GM12878 (cell line): ENCODE measurements around the gene SLC25A33. TPM values are rescaled to one million over a fixed set of nuclear protein-coding genes. Genes with fewer than 3 reads are reported as not detected.

ENCODE experiments used
- EGR1 ChIP-seq, 2 experiments: IDR thresholded peaks; 1 replicate in 1 of 2; 2 replicates in 1 of 2; pipeline ENCODE4 v1.6.1; 2011 to 2012; ENCODE audit warnings: low read depth in 2 of 2, low read length in 2 of 2, borderline replicate concordance in 1 of 2, mild to moderate bottlenecking in 1 of 2, moderate library complexity in 1 of 2
- JUNB ChIP-seq: IDR thresholded peaks from 2 replicates; pipeline ENCODE4 v1.6.1; 2016; ENCODE audit warnings: antibody characterized with exemption, mild to moderate bottlenecking
- NR2C2 ChIP-seq: IDR thresholded peaks from 2 replicates; pipeline ENCODE4 v1.6.1; 2011; ENCODE audit warnings: borderline replicate concordance, low read depth; ENCODE audit not compliant: control insufficient read depth, insufficient read length
- SMARCA5 ChIP-seq: fragments of 450-650 bp; IDR thresholded peaks from 2 replicates; pipeline ENCODE4 v1.6.1; 2017; ENCODE audit warnings: mild to moderate bottlenecking
- SRF ChIP-seq, 2 experiments: IDR thresholded peaks; 2 replicates each; pipeline ENCODE4 v1.6.1; 2011; ENCODE audit warnings: low read depth in 2 of 2, low read length in 2 of 2, mild to moderate bottlenecking in 1 of 2, moderate library complexity in 1 of 2
- STAT3 ChIP-seq: IDR thresholded peaks from 2 replicates; pipeline ENCODE4 v1.6.1; 2011; ENCODE audit warnings: low read depth, low read length, improper control_type of control experiment
- ZNF217 ChIP-seq: fragments of 450-650 bp; IDR thresholded peaks from 2 replicates; pipeline ENCODE4 v1.6.1; 2017; ENCODE audit warnings: antibody characterized with exemption, mild to moderate bottlenecking
- polyA plus RNA-seq, 11 experiments: library from polyadenylated mRNA; depleted of rRNA in 4 of 11; unstranded in 6 of 11; stranded (reverse) in 5 of 11; fragments of >200 nt; fragmentation: Nextera tagmentation in 4 of 11; fragmentation: Illumina TruSeq in 1 of 11; extraction: Ambion mirVana in 4 of 11; extraction: Trizol in 1 of 11; gene quantifications; 1 replicate in 1 of 11; 2 replicates in 10 of 11; pipeline versions ENCODE4 v1.2.1 to v1.2.3, GENCODE V29; 2011 to 2016; ENCODE audit warnings: inconsistent platforms in 2 of 11, missing spikeins in 2 of 11, low read depth in 1 of 11
- total RNA-seq, 4 experiments: library from RNA; depleted of rRNA in 3 of 4; stranded (reverse); fragments of >200 nt in 3 of 4; fragmentation: Illumina TruSeq in 1 of 4; extraction: Trizol in 1 of 4; gene quantifications; 2 replicates each; pipeline versions ENCODE4 v1.2.1 to v1.2.3, GENCODE V29; 2013 to 2021
- TF ChIP-seq, protein P1 (sequence below): fragments of 450-650 bp; IDR thresholded peaks from 2 replicates; pipeline ENCODE4 v1.6.1; 2017; ENCODE audit warnings: mild to moderate bottlenecking, low read depth, inconsistent platforms; ENCODE audit not compliant: poor library complexity, severe bottlenecking

Gene SLC25A33
- total and polyA plus RNA-seq, 10 of the 15 experiments (the other 5 are each of a cell fraction or from before 2014, with no cell fraction given), result 1.7 to 11.2 (median 8.4) TPM

- TF ChIP-seq NR2C2, result no peak
- no peak for TF ChIP-seq SRF (IDR thresholded peaks at IDR 0.05; ENCODE audit: low read depth in 2 of 2, low read length in 2 of 2)
- TF ChIP-seq JUNB, result no peak
- peak; percentile 100 for TF ChIP-seq SMARCA5
- TF ChIP-seq ZNF217, result peak; percentile 99
- no peak for TF ChIP-seq STAT3
- TF ChIP-seq, protein P1, sequence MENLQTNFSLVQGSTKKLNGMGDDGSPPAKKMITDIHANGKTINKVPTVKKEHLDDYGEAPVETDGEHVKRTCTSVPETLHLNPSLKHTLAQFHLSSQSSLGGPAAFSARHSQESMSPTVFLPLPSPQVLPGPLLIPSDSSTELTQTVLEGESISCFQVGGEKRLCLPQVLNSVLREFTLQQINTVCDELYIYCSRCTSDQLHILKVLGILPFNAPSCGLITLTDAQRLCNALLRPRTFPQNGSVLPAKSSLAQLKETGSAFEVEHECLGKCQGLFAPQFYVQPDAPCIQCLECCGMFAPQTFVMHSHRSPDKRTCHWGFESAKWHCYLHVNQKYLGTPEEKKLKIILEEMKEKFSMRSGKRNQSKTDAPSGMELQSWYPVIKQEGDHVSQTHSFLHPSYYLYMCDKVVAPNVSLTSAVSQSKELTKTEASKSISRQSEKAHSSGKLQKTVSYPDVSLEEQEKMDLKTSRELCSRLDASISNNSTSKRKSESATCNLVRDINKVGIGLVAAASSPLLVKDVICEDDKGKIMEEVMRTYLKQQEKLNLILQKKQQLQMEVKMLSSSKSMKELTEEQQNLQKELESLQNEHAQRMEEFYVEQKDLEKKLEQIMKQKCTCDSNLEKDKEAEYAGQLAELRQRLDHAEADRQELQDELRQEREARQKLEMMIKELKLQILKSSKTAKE, result peak; percentile 69
- peak in 1 of 2 experiments; percentile 88; a peak in 2 of 3 replicates for TF ChIP-seq EGR1 (IDR thresholded peaks at IDR 0.05; ENCODE audit: borderline replicate concordance in 1 of 2, low read depth in 2 of 2, low read length in 2 of 2)
These were observed 90.4 kb downstream of the SLC25A33 start (continued) for GRCh38 chr1:9629445-9630201.
